Suppressor macrophage treated with lipopolysaccharide for 4 hours (primary cell): ENCODE measurements around the gene ICA1.

Source experiments
- DNase-seq: peaks from one replicate; pipeline ENCODE4 v3.0.0-alpha.2; 2020

ICA1 gene

DNA sequence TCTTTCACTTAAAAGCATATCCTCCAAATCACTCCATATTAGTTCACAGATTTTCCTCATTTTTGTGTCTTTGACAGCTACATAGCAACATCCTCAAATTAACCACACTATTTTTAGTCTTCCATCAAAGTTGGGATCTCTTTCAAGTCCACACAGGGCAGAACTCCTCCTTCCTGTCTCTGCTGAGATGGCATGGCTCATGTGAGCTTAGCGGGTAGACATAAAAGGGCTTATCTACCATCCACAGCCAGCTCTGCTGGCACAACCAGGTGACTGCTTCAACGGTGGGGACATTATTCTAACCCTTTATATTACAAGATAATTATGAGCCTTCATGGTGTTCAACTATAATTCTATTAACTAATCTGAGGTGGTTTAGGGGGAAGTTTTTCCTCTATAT, 35.5 kb downstream of the ICA1 start:
- no peak for DNase-seq

DNA sequence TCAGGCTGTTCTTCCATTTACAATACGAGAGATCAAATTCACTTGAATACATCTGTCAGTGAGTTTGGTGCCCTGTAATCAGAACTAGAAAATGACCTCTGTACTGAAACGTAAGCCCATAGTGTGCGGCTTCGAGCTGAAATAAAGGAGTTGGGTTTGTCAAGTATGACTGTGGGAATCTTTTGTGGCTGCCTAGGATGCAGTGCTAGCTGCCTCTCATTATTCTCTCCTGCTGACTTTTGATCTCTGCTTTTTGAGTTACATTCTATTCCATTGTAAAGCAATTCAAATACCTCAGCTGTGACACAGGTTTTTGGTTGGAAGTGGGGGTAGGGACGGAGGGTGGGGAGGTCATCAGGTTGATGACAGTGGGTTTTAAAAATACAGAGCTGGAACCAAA, 40.4 kb downstream of the ICA1 start:
- DNase-seq: no peak

DNA sequence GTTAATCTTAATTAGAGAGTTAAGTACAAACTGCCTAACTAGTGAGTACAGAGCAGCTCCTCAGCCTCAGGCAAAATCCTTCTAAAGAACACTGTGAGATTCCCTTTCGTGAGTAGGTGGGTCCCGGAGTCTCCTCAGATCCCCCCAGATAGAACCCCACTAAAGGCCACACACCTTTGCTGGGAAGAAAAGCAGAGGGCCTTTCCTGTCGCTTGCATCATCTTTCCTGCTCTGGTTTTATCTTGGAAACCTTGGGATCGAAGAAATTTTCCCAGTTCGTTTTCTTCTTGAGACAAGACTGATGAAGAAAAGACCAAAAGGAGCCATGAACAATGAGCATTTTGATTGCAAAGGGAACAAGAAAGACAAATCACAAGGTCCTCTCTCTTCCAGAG, 40.9 kb downstream of the ICA1 start:
- DNase-seq: no peak

DNA sequence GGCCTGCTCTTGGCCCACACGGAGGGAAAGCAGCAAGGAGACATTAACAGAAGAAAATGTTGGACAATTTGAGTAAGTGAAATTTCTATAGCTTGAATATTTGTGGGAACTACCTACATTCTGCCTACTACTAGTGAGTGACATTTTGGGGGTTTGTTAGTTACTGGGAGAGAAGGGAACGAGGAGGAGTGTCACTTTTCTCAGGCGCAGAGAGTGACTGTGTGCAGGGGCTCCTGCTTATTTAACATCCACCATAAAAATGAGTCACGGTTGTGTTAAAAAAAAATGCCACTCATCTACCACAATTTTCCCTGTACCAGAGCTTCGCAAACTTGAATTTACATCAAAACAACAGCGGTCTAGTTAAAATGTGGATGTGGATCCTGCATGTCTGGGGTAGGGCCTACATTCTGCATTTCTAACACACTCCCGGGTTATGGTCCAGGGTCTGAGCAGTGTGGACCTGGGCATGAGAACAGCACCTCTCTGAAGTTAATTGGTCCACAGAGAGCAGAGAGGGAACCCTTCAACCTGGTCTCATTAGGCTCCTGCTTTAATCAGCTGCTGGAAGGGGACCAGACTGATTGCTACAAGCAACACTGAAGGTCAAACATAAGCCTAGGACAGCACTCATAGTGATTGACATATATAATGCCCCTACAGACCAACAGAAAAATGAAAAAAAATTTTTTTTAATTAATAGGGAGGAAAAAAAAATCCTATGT, 41.4 kb downstream of the ICA1 start:
- no peak for DNase-seq

DNA sequence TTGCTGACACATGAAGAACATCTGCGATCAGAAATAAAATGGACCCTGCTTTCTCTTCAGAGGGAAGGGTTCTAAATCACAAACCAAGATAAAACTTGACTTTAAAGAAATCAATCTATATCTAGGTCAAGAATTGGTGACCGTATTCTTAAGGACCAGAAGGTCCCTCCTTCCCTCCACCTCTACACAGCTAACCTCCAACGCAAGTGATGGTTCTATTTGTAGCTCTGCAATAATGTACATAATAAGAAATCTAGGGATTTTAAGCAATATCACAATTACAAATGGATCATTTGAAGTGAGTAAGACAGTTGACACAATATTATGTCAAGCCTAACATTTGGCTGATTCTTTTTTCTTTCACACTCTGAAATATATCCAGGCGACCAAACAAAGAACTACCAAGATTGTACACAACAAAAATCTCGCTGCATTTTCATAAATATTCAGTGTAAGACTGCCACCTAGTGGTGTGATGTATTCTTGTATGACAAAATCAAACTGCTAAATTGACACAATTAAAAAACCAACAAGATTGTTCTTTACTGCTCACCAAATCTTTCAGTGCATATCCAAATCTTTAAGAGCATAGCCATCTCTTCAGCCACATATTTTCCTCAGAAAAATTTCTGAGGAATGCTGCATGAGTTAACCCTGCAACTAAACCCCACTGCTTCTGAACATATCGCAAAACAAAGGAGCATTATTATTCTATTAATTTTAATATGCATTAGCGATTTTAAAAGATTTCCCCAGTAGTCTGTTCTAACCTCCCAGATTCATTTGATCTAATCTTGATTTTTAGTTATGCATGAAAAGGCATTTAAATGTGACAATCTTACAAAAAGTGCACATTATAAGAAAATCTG, 44.5 kb downstream of the ICA1 start:
- peak; percentile 86 for DNase-seq

DNA sequence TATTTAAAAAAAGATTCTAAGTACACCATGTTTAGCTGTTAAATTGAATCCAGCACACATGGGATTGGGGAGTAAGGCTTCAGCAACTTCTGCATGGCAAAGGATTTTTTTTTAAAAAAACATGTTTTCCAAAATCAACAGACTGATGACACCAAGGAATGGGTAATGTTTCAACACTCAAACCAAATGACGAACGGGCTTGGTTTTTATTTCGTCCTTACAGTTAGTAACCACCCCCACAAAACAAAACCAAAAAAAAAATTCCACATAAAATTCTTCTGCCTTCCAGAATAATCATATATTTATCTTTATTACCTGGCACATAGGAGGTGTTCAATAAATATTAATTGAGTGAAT, 45.7 kb downstream of the ICA1 start:
- no peak for DNase-seq

DNA sequence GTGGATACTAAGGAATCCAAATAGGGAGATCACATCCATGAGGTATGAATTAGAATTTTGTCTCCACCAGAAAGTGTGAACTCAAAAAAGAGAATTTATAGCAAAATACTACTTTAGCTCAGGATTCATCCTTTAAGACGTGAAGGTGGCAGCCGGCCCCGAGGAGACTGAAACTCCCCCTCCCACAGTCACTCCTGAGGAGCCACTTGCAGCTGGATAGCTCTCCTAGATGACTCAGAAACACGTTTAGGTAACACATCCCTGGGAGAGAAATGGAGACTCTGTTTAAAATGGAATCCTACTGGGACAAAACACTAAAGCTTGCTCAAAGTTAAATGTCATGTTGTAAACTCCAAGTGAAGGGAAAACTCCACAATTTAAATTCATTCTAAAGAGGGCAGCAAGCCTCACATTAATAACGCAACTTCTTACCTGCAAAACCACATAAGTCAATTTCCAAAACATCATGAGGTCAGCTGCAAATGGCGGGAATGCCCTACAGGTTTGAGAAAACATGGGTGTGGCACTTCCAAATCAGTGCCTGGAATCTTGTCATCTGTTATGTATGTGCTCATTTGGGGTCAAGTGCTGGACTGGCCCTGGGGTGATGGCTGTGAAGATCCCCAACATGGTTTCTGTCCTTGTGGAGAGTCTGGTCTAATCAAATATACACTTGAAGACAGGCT, 46.2 kb downstream of the ICA1 start:
- DNase-seq: no peak

DNA sequence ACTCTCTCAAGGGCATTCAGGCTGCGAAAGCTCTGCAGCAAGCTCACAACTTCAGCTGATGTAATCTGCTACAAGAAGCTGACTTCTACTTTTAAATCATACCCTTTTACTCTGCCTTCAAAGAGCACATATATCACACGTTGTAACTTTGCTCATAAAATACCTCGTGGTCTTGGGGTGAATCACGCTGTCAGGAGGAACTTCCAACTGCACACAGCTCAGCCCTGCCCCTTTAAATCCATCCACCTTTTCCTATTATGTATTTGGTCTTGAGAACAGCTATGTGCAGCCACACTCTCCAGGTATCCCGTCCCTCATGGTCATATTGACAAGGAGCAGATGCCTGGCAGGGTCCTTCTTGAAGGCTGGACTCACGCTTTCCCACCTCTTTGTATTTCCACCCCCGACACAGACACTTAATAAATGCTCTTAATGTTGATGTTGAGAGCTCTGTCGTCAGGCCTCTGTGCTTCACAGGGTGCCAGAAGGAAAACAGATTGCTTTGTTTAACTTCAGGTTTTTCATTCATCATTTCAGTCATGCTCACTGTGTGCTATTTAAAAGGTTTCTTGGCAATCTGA, 47.6 kb downstream of the ICA1 start:
- peak; percentile 7 for DNase-seq

DNA sequence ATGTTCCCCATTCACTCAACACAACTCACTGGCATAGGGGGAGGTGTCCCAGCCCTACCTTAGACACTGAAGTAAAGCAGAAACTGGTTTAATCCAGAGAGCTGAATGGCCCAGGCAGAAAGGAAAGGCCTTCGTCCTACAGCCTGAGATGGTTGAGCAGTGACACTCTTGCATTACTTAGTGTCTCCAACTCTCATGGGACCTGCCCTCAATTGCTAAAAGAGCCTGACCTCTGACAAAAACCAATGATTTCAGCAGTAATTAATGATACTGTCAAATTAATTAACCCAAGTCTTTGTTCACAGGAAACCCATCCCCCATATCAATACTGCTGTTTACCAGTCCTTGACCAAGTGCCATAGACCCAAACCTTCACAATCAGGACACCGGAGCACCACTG, 48.6 kb downstream of the ICA1 start:
- no peak for DNase-seq

DNA sequence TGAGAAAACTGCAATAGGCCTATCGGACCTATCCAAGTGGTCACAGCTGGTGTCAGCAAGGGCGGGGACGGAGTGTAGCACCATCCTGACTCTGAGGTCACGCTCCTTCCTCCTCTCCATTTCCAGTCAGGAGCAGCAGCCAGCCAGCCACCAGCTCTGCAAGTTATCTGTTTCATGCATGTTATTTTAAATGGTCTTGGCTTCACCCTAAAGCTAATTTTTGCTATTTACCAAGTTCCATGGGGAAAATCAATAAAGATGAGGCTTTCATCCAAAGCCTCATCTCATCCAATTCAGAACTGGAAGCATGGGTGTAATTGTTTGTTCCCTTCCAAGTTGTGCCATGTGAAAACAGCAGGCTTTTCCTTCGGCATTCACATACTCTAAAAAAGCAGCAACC, 49.3 kb downstream of the ICA1 start:
- no peak for DNase-seq

DNA sequence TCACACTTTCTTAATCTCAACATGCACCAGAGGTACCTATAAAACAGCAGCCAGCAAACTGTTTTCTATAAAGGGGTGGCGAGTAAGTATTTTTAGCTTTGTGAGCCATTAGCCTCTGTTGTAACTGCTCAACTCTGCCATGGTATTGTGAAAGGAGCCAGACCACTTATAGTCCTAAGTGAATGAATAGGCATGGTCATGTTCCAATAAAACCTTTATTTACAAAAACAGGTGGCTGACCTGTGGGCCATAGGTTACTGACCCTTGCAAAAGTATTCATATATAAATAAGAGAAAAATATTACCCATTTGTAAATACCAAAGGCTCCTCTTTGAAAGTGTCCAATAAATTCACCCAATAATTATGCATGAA, 50.3 kb downstream of the ICA1 start:
- DNase-seq: no peak

DNA sequence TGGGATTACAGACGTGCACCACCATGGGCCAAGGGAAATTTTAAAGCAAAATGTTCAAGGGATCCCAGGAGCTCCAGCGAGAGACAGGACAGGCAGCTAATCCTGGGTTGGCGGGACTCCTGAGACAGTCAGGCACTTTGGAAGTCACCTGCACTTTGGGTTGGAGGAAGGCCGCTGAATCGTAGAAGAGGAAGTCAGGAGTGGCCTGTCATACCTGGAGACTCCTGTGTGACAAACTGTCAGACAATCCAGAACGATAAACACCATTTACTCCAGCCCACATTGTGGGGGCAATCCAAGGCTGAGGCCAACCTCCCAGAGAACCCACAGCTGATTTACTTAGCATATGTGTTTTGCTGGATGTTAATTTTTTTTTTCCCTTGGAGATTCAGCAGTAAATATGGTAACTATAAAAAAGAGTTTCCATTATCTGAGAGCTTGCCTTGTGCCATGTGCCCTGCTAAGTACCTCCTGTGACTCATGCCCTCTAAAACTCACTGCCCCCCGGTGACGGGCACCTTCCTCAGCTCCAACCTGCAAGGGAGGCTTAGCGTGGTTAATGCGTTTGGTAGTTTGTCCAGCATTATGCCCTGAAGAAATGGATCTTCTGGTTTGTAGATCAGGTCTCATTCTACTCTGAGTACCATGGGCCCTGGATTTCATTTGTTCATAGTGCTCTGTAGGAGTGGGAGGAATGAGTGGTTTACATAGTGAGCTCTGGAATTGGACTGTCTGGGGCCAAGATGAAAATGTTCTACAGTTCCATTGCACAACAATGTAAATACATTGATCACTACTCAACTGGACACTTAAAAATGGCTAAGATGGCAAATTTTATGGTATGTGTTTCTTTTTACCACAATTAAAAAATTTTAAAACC, 50.9 kb downstream of the ICA1 start:
- DNase-seq: no peak

DNA sequence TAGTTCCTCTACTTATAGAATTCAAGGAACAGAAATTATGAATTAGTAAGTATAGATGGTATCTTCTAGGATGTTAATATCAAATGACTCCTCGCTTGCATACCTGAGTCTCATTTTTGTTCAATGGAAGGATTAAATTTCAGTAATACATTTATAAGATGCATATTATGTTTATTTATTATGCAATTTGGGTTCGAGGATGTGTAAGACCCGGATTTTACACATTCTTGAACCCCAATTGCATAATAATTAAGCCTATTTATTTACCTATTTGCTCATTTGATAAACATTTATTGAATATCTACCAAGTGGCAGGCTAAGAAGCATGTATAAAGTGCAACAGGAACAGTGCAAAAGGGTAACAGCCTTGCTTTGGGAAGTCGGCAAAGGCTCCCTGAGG, 52.6 kb downstream of the ICA1 start:
- DNase-seq: no peak

DNA sequence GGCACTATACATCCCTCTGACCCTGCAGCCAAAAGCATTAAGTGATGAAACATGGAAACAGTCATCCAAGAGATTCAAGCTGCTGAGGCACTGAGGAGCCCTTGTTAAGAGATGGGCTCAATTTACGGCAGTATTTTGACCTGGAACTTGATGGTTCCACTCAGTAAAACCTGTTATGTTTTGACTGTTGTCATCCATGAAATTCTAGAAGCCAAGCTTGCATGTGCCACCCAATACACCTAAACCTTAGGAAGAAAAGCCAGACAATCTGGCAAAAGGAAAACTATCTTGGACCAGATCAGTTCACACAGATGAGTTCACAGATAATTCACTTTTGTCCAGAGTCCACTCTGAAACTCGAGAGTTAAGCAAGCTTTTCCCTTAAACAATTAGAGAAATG, 53.2 kb downstream of the ICA1 start:
- DNase-seq: no peak

DNA sequence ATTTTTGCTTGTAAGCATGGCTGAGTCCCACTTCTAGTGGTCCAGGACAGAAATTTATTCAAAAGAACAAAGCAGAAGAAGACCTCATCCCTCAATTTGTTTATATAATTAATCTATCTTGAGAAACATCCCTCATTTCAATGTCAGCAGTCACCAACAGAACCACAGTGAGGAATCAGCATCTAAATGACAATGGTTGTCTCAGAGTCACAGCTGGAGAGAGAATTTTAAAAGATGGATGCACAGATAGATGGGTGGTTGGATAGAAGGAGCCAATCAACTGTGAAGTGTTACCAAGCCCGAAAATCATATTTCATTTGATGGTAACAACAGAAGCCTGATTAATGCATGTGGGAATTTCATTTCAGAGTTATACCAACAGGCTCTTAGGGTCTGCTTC, 55.0 kb downstream of the ICA1 start:
- DNase-seq: no peak

DNA sequence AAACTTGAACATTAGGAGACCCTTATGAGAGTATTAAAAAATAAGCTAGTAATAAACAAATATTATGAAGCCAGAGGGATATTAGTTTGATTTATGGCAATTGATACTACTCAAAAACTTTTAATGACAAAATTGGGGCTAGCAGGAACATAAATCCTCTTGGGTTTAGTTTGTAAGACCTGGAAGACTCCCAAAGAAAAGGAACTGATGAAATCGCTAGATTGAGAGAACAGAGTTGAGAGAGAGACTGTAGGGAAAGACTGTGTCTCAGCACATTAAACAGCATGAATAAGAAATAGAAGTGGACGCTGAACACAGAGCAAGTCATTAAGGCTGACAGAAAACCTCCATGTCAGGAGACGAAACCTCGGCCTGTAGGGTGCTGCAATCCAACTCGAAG, 56.4 kb downstream of the ICA1 start:
- no peak for DNase-seq

DNA sequence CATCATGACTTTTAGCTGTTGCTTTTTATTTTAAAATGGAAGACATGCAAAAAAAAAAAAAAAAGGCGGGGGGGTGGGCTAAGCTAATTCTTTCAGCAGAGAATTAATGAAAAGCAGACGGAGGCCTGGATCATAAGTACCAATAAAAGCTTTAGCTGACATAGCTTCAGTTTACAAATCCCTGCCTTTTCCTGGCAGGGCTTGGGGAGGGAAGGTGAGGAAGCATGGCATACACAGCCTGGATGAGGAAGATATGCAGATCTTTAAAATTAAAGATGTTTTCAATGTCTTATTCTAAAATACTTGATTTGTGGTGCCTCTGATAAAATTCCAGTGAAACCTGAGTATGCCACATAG, 57.0 kb downstream of the ICA1 start:
- no peak for DNase-seq

DNA sequence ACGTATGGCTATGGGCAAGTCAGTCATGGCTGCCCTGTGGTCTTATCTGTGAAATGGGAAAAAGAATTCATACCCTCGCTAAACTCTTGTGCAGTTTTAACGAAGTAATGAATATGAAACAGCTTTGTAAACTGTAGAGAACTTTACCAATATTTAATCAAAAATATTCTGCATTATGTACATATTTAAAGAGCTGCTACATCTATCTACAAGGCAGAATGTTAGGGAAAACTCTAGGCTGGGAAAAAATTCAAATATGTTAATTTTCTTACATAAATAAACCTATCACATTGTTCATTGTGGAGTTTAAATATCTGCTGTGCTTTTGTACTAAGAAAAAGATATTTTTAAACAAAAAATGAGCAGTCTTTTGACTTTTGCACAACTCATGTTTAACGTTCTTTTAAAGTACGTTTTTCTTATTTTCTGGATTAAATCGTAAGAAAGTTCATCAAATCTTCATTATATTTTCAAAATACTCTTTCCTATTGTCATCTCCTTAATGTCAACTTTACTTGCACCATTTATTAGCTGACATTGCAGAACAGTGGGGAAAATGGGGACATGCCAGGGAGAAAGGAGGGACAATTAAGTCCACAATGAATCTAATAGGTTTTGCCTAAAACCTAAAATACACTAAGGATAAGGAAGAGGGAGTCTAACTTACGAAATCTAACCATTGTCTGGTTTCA, 57.5 kb downstream of the ICA1 start:
- no peak for DNase-seq

DNA sequence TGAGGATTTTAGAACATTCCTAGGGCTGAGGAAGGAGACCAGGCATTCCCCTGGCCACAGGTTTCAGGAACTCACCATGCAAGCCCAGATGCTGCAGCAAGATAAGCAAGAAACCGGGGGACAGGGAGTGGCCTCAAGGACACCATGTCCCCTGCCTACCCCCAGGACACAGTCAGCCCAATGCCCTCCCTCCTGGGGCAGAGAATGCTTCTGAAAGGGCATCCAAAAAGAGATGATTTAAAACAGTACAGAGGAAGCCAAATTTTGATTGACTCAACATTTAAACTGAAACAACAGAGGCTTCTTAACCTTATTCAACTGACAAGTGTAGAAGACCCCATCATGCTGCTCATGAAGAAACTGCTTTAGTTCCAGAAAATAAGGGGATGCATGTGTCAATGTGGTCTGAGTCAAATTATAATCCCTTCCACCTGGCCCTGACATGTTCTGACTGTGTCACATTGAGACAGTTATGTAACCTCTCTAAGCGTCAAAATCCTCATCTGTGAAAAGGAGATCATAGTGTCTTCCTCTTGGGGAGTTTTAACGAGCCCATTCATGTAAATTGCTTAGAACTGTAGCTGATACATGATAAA, 60.0 kb downstream of the ICA1 start:
- DNase-seq: no peak

DNA sequence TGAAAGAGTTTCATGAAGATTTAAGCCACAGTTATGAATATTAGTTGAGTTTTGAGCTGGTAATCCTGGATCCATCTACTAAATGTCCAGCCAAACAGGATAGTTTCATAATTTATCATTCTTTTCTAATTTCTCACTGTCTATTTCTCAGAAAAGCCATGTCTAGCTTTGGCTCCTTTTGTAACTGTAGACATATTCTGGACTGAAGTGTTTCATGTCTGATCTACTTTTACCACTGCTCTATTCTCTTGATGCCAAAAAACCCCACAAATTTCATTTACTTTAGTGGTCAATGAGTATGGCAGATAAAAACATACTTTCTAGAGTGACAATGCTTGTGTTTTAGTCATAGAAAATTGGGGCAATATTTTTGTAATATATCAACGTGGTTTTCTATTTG, 61.2 kb downstream of the ICA1 start:
- DNase-seq: no peak

DNA sequence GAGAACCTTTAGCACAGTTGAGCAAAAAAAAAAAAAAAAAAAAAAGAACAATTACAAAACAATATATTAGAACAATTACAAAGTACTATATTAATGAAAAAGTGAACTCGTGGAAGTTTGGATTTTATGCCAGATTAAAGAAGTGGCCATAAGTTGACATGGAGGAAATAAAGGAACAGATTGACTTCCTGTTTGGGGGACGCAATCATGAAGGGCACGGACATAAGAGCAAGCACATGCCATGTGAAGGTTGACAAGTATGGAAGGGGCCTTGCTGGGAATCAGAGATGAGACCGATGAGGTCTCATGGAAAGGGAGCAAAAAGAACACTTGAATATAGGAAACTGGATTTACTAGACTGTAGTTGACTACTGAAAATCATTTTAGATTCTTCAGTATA, 61.7 kb downstream of the ICA1 start:
- no peak for DNase-seq
